Measurements from ENCODE around the gene BRD3. TPM values are rescaled to one million over a fixed set of nuclear protein-coding genes. Genes with fewer than 3 reads are reported as not detected.

The BRD3 gene
- total RNA-seq, 1 donor from 2014 or later = 98.1 TPM

GRCh38 chr9:134100040-134100439 is 32.2 kb upstream of the BRD3 start:
- no peak overlapping the region for H3K27ac Mint-ChIP-seq
- H3K4me1 Mint-ChIP-seq (ENCODE audit: low read depth) = no peaks in the 10 kb centered on the region
- H3K27me3 Mint-ChIP-seq = peaks cover 28% of the 10 kb centered on the region
- H3K4me3 Mint-ChIP-seq (ENCODE audit: low read depth) = no peak overlapping the region
- peaks cover 10% of the 10 kb centered on the region for H3K9me3 Mint-ChIP-seq (ENCODE audit: low read depth)
- no peak for DNase-seq (ENCODE audit: low spot score, unreplicated experiment)
- TF ChIP-seq, protein P1, sequence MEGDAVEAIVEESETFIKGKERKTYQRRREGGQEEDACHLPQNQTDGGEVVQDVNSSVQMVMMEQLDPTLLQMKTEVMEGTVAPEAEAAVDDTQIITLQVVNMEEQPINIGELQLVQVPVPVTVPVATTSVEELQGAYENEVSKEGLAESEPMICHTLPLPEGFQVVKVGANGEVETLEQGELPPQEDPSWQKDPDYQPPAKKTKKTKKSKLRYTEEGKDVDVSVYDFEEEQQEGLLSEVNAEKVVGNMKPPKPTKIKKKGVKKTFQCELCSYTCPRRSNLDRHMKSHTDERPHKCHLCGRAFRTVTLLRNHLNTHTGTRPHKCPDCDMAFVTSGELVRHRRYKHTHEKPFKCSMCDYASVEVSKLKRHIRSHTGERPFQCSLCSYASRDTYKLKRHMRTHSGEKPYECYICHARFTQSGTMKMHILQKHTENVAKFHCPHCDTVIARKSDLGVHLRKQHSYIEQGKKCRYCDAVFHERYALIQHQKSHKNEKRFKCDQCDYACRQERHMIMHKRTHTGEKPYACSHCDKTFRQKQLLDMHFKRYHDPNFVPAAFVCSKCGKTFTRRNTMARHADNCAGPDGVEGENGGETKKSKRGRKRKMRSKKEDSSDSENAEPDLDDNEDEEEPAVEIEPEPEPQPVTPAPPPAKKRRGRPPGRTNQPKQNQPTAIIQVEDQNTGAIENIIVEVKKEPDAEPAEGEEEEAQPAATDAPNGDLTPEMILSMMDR (IDR thresholded peaks at IDR 0.05; ENCODE audit: unreplicated experiment) = no peak
- H3K36me3 Mint-ChIP-seq (ENCODE audit: insufficient read depth) = no peaks in the 10 kb centered on the region

DNA sequence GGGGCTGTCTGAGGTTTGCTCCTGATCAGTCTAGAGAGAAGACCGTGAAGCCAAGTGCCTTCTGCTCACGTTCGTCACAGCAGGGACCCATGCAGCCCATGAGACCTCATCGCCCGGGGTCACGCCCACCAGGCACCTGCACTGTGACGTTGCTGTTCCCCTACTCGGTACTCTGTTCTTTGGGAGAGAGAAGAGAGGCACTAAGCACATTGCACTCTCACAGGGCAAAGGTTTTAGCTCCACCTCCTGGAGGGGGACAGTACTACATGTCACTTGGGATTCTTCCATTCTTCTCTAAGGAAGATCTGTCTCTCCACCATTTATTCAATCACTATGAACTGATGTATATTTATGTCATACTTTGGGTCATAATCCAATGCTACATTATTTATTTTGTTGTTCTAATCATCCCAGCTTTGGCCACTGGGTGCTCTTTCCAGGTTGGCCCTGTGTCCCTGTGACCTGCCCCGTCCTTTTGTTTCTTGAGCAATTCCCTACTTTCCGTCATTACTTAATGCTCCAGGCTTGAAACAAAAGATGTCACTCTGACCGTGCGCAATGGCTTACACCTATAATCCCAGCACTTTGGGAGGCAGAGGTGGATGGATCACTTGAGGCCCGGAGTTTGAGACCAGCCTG is 31.4 kb upstream of the BRD3 start:
- H3K4me1 Mint-ChIP-seq (ENCODE audit: low read depth) = no peaks in the 10 kb centered on the region
- DNase-seq (ENCODE audit: low spot score, unreplicated experiment) = no peak

GRCh38 chr9:134089972-134090371 is 22.1 kb upstream of the BRD3 start:
- DNase-seq (ENCODE audit: low spot score, unreplicated experiment) = no peak
- H3K27me3 Mint-ChIP-seq = no peaks in the 10 kb centered on the region
- no peaks in the 10 kb centered on the region for H3K4me1 Mint-ChIP-seq (ENCODE audit: low read depth)
- no peak overlapping the region for H3K27ac Mint-ChIP-seq
- H3K9me3 Mint-ChIP-seq (ENCODE audit: low read depth) = peaks cover 5% of the 10 kb centered on the region
- no peaks in the 10 kb centered on the region for H3K36me3 Mint-ChIP-seq (ENCODE audit: insufficient read depth)
- no peak overlapping the region for H3K4me3 Mint-ChIP-seq (ENCODE audit: low read depth)
- TF ChIP-seq, protein P1 (IDR thresholded peaks at IDR 0.05; ENCODE audit: unreplicated experiment) = no peak

More for the DNA sequence above, 31.4 kb upstream of the BRD3 start:
- Mint-ChIP-seq H3K27ac (no peak overlapping the region), H3K36me3 (ENCODE audit: insufficient read depth) (no peaks in the 10 kb centered on the region), H3K4me3 (ENCODE audit: low read depth) (no peak overlapping the region), H3K9me3 (ENCODE audit: low read depth) (peaks cover 7% of the 10 kb centered on the region), H3K27me3 (peaks cover 28% of the 10 kb centered on the region)
- TF ChIP-seq, protein P1 (IDR thresholded peaks at IDR 0.05; ENCODE audit: unreplicated experiment) = peak; percentile 61

DNA sequence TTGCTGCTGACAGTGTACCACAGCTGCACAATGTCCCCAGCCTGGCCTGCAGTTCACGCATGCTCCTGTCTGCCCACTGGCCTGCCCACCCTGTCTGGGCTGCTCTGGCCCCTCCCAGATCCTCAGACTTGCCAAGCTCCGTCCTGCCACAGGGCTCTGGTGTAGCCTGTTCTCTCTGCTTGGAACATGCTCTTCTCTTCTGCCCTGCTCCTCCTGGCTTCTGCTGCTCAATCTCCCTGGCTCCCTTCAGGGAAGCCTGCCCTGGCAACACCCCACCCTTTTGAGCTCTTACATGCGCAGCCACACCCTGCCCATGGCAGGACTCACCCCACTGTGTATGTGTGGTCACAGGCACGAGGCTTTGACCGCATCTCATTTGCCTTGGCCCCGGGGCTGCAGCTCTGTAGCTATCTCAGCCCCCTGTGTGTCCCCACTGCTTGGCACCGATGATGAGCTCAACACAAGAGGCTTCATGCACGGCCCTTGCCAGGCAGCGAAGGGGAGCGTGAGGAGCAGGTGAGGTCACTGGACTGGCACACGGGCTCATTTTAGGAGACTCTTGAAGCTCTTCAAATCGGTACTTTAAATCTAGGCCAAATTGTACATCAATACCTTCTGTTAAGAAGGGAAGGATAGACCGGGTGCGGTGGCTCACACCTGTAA is 20.4 kb upstream of the BRD3 start:
- no peak overlapping the region for H3K4me3 Mint-ChIP-seq (ENCODE audit: low read depth)

GRCh38 chr9:134085674-134086073 is 17.8 kb upstream of the BRD3 start:
- H3K4me3 Mint-ChIP-seq (ENCODE audit: low read depth) = no peak overlapping the region
- no peaks in the 10 kb centered on the region for H3K4me1 Mint-ChIP-seq (ENCODE audit: low read depth)
- no peaks in the 10 kb centered on the region for H3K9me3 Mint-ChIP-seq (ENCODE audit: low read depth)
- H3K36me3 Mint-ChIP-seq (ENCODE audit: insufficient read depth) = no peaks in the 10 kb centered on the region
- TF ChIP-seq, protein P1 (IDR thresholded peaks at IDR 0.05; ENCODE audit: unreplicated experiment) = no peak
- peaks cover 16% of the 10 kb centered on the region for H3K27me3 Mint-ChIP-seq
- no peak overlapping the region for H3K27ac Mint-ChIP-seq
- no peak for DNase-seq (ENCODE audit: low spot score, unreplicated experiment)

More for the DNA sequence above, 20.4 kb upstream of the BRD3 start:
- peaks cover 5% of the 10 kb centered on the region for H3K9me3 Mint-ChIP-seq (ENCODE audit: low read depth)
- DNase-seq (ENCODE audit: low spot score, unreplicated experiment) = no peak
- no peaks in the 10 kb centered on the region for H3K36me3 Mint-ChIP-seq (ENCODE audit: insufficient read depth)
- H3K27ac Mint-ChIP-seq = no peak overlapping the region
- H3K4me1 Mint-ChIP-seq (ENCODE audit: low read depth) = no peaks in the 10 kb centered on the region
- H3K27me3 Mint-ChIP-seq = peaks cover 9% of the 10 kb centered on the region
- TF ChIP-seq, protein P1 (IDR thresholded peaks at IDR 0.05; ENCODE audit: unreplicated experiment) = no peak

All from progenitor cell of endocrine pancreas (in vitro differentiated cells).